ENCODE measurements around the gene PAK4.
"Not testable (repeated sequence)": the region's sequence is repeated elsewhere in the genome, so short reads cannot be mapped to it uniquely, and the experiment has no call there.

Gene PAK4

GRCh38 chr19:39125554-39126311 lies at the start of gene PAK4:
PAK4 (plus strand) TSS chr19:39125786; CDS start chr19:39169554, 43,768 bp downstream.
- H3K4me1 Mint-ChIP-seq (ENCODE audit: low read depth), result peaks cover 34% of the 10 kb centered on the region
- peak within 1 kb of the TSS; percentile 89 for H3K4me3 Mint-ChIP-seq
- H3K36me3 Mint-ChIP-seq (ENCODE audit: low read depth), result no peaks in the 10 kb centered on the region
- peak within 1 kb of the TSS; percentile 90 for H3K27ac Mint-ChIP-seq
- H3K27me3 Mint-ChIP-seq, result peaks cover 3% of the 10 kb centered on the region
- H3K9me3 Mint-ChIP-seq, result no peaks in the 10 kb centered on the region

GRCh38 chr19:39077323-39077722 lies 48.3 kb upstream of the PAK4 start:
- no peaks in the 10 kb centered on the region for H3K9me3 Mint-ChIP-seq
- no peaks in the 10 kb centered on the region for H3K36me3 Mint-ChIP-seq (ENCODE audit: low read depth)
- no peak overlapping the region for H3K4me3 Mint-ChIP-seq
- H3K27me3 Mint-ChIP-seq, result peaks cover 11% of the 10 kb centered on the region
- peaks cover 19% of the 10 kb centered on the region for H3K4me1 Mint-ChIP-seq (ENCODE audit: low read depth)
- H3K27ac Mint-ChIP-seq, result no peak overlapping the region

DNA sequence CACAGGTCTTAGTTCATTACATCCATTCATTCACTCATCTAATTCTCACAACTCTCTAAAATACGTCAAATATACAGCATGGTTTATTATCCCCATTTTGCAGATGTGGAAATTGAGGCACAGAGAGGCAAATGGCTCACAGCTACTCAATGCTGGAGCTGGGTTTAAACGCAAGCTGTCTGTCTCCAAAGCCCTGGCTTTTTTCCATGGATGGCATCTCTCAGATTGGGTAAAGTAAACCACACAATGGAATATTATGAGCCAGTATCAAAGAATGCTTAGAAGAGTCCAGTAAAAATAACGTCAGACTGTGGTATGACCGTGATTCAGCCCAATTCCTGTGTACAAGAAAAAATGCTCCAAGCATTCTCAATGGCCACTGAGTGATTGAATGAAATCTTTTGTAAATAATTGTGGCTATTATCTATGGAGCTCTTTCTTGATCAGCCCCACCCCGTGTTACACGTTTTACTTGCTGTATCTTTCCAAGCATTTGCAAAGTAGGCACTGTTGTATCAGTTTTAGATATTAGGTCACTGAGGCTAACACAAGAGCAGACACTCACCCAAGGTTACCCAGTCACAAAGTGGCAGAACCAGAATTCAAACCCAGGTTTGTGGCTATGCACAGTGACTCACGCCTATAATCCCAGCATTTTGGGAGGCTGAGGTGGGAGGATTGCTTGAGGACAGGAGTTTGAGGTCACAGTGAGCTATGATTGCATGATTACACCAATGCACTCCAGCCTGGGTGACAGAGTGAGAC lies 47.0 kb upstream of the PAK4 start:
- Mint-ChIP-seq H3K9me3 (no peaks in the 10 kb centered on the region), H3K4me1 (ENCODE audit: low read depth) (peaks cover 15% of the 10 kb centered on the region), H3K27me3 (peaks cover 23% of the 10 kb centered on the region), H3K27ac (no peak overlapping the region), H3K36me3 (ENCODE audit: low read depth) (no peaks in the 10 kb centered on the region), H3K4me3 (no peak overlapping the region)

- Mint-ChIP-seq H3K4me1 (ENCODE audit: low read depth) (peaks cover 10% of the 10 kb centered on the region), H3K27ac (no peak overlapping the region), H3K27me3 (peaks cover 35% of the 10 kb centered on the region), H3K4me3 (no peak overlapping the region), H3K36me3 (ENCODE audit: low read depth) (no peaks in the 10 kb centered on the region), H3K9me3 (no peaks in the 10 kb centered on the region)
Observed at GRCh38 chr19:39080431-39080830, 45.2 kb upstream of the PAK4 start.

DNA sequence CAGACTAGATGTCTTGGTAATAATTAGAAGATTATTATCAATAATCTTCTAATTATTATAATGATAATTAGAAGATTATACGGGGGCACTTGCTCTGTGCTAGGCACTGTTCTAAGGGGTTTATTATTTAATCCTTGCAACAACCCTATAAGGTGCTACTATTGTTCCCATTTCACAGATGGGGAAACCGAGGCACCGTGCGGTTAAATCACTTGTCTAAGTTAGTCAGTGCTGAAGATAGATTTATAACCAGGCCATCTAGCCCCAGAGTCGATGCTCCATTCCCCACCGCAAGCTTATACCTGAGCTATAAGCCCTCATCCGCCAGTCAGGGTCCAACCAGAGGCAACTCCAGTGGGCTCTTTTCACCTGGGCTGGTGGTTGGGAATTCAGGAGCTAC lies 43.4 kb upstream of the PAK4 start:
- Mint-ChIP-seq H3K9me3 (no peaks in the 10 kb centered on the region), H3K36me3 (ENCODE audit: low read depth) (no peaks in the 10 kb centered on the region), H3K27me3 (peaks cover 42% of the 10 kb centered on the region), H3K4me3 (no peak overlapping the region), H3K4me1 (ENCODE audit: low read depth) (peaks cover 10% of the 10 kb centered on the region), H3K27ac (no peak overlapping the region)

- peaks cover 10% of the 10 kb centered on the region for H3K4me1 Mint-ChIP-seq (ENCODE audit: low read depth)
- H3K4me3 Mint-ChIP-seq, result peak overlapping the region; percentile 74
- H3K9me3 Mint-ChIP-seq, result no peaks in the 10 kb centered on the region
- no peaks in the 10 kb centered on the region for H3K36me3 Mint-ChIP-seq (ENCODE audit: low read depth)
- peaks cover 45% of the 10 kb centered on the region for H3K27me3 Mint-ChIP-seq
- no peak overlapping the region for H3K27ac Mint-ChIP-seq
Observed at GRCh38 chr19:39082745-39083598, 42.6 kb upstream of the PAK4 start.

GRCh38 chr19:39083599-39083982 lies 42.0 kb upstream of the PAK4 start:
- Mint-ChIP-seq H3K36me3 (ENCODE audit: low read depth) (no peaks in the 10 kb centered on the region), H3K4me3 (peak overlapping the region; percentile 74)

DNA sequence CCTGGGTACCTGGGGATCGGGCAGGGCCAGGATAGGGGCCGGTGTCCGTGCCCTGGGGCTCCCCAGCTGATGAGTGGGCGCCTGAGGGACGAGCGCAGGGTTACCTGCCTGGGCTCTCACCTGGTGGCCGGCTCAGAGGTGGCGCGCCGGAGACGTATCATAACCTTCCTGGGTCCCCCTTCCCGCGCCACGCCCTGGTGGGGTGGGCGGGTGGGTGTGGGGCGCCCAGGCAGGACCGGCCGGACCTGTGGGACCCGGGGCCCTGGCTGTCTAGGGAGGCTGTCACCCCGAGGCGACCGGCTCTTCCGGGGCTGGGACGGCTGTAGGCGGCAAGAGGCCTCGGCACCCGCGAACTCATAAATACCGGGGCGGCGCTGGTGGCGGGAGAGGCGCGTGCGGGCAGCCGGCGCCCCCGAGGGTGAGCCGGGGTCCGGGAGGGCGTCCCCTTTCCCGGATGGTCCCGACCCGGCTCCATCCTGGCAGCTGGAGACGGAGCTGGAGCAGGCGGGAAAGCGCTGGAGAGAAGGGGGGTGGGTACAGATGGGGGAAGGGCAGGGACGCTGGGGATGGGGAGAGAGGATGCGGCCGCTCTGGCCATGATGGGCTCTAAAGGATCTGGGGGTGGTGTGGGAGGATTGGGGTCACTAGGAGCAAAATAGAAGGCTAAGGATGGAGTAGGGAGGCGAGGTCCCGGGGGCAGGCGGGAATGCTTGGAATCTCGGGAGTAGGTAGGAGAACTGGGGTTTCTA lies 41.4 kb upstream of the PAK4 start, which contains the start of gene ACP7:
Gene ACP7 (plus strand): TSS at position 386 of the 749 bp plus-strand sequence. CDS start 902 bp downstream, outside the sequence.
- no peaks in the 10 kb centered on the region for H3K9me3 Mint-ChIP-seq
- H3K27me3 Mint-ChIP-seq, result peaks cover 49% of the 10 kb centered on the region
- H3K4me3 Mint-ChIP-seq, result peak within 1 kb of the TSS; percentile 74
- H3K27ac Mint-ChIP-seq, result no peak within 1 kb of the TSS
- H3K4me1 Mint-ChIP-seq (ENCODE audit: low read depth), result peaks cover 10% of the 10 kb centered on the region
- no peaks in the 10 kb centered on the region for H3K36me3 Mint-ChIP-seq (ENCODE audit: low read depth)

More at GRCh38 chr19:39083599-39083982, 42.0 kb upstream of the PAK4 start:
- peaks cover 10% of the 10 kb centered on the region for H3K4me1 Mint-ChIP-seq (ENCODE audit: low read depth)
- no peaks in the 10 kb centered on the region for H3K9me3 Mint-ChIP-seq
- no peak overlapping the region for H3K27ac Mint-ChIP-seq
- peaks cover 49% of the 10 kb centered on the region for H3K27me3 Mint-ChIP-seq

- H3K27me3 Mint-ChIP-seq, result peaks cover 49% of the 10 kb centered on the region
Observed at GRCh38 chr19:39084732-39085080, 40.9 kb upstream of the PAK4 start.

DNA sequence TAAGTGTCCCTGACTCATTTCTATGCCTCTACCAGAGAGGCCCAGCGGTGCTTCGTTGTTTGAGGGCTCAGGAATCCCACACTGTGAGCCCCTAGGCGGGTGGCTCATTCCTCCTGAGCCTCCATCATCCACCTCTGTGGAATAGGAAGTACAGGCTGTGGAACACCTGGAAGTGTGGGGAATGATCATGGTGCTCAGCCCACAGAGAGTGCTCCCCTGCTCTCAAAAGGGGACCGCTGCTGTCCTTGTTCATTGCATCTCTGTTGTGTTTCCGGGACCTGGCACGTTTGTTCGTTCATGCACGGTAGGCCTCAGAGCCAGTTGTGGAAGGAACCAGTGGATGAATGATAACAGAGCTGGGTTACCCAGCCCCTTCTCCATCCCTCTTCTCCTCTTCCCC lies 40.2 kb upstream of the PAK4 start:
- H3K27ac Mint-ChIP-seq, result no peak overlapping the region
- no peak overlapping the region for H3K4me3 Mint-ChIP-seq
- no peaks in the 10 kb centered on the region for H3K9me3 Mint-ChIP-seq
- peaks cover 10% of the 10 kb centered on the region for H3K4me1 Mint-ChIP-seq (ENCODE audit: low read depth)
- peaks cover 48% of the 10 kb centered on the region for H3K27me3 Mint-ChIP-seq
- no peaks in the 10 kb centered on the region for H3K36me3 Mint-ChIP-seq (ENCODE audit: low read depth)

More at GRCh38 chr19:39084732-39085080, 40.9 kb upstream of the PAK4 start:
- Mint-ChIP-seq H3K9me3 (no peaks in the 10 kb centered on the region), H3K27ac (no peak overlapping the region), H3K36me3 (ENCODE audit: low read depth) (no peaks in the 10 kb centered on the region), H3K4me1 (ENCODE audit: low read depth) (peaks cover 10% of the 10 kb centered on the region), H3K4me3 (peak overlapping the region; percentile 37)

GRCh38 chr19:39086386-39086785 lies 39.2 kb upstream of the PAK4 start:
- H3K27me3 Mint-ChIP-seq, result peaks cover 40% of the 10 kb centered on the region
- no peaks in the 10 kb centered on the region for H3K36me3 Mint-ChIP-seq (ENCODE audit: low read depth)
- peaks cover 10% of the 10 kb centered on the region for H3K4me1 Mint-ChIP-seq (ENCODE audit: low read depth)
- no peak overlapping the region for H3K4me3 Mint-ChIP-seq
- no peak overlapping the region for H3K27ac Mint-ChIP-seq
- H3K9me3 Mint-ChIP-seq, result no peaks in the 10 kb centered on the region

DNA sequence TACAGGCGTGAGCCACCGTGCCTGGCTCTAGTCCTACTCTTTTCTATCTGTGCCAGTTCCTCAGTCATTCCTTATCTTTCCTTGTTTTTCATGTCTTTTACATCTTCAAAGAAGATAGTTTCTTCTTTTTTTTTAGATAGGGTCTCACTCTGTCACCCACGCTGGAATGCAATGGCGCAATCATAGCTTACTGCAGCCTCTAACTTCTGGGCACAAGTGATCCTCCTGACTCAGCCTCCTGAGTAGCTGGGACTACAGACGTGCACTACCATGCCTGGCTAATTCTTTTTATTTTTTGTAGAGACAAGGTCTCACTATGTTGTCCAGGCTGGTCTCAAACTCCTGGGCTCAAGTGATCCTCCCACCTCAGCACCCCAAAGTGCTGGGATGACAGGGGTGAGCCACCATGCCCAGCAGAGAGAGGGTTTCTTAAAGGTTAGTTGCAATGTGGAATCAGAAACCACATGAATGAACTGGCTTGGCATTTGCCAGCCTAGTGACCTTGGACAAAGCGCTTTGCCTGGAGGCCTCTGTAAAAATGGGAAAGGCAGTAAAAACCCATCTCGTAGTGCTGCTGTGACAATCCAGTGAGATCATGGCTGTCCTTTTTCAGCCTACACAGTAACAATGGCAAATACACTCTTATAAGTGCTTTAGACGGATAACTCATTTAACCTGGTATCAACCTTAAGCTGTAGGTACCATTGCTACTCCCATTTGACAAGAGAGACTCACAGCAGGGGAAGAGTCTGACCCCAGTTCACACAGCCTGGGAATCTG lies 37.5 kb upstream of the PAK4 start:
- Mint-ChIP-seq H3K36me3 (ENCODE audit: low read depth) (no peaks in the 10 kb centered on the region), H3K27ac (no peak overlapping the region), H3K9me3 (no peaks in the 10 kb centered on the region), H3K4me3 (no peak overlapping the region), H3K4me1 (ENCODE audit: low read depth) (peaks cover 7% of the 10 kb centered on the region), H3K27me3 (peaks cover 31% of the 10 kb centered on the region)

GRCh38 chr19:39090016-39090415 lies 35.6 kb upstream of the PAK4 start:
- H3K4me1 Mint-ChIP-seq (ENCODE audit: low read depth); H3K27ac Mint-ChIP-seq; H3K4me3 Mint-ChIP-seq; H3K9me3 Mint-ChIP-seq; H3K36me3 Mint-ChIP-seq (ENCODE audit: low read depth): not testable (repeated sequence)
- H3K27me3 Mint-ChIP-seq, result peaks cover 28% of the 10 kb centered on the region

GRCh38 chr19:39090881-39091280 lies 34.7 kb upstream of the PAK4 start:
- H3K9me3 Mint-ChIP-seq, result no peaks in the 10 kb centered on the region
- H3K27me3 Mint-ChIP-seq, result peaks cover 21% of the 10 kb centered on the region
- no peaks in the 10 kb centered on the region for H3K4me1 Mint-ChIP-seq (ENCODE audit: low read depth)
- H3K27ac Mint-ChIP-seq, result no peak overlapping the region
- H3K36me3 Mint-ChIP-seq (ENCODE audit: low read depth), result no peaks in the 10 kb centered on the region
- no peak overlapping the region for H3K4me3 Mint-ChIP-seq
